LNCaP clone FGC (cell line): ENCODE results near the gene EEF1AKMT3.

ENCODE experiments used
- DNase-seq: peaks from one replicate; pipeline ENCODE4 v3.0.0-alpha.2; 2011; ENCODE audit warnings: low read depth
- H3K4me3 ChIP-seq: 2 replicates; pipeline ENCODE4 v1.5.1; 2011; ENCODE audit warnings: mild to moderate bottlenecking, low read depth, low read length, control low read depth
- TF ChIP-seq, protein P1 (sequence below): IDR thresholded peaks from 2 replicates; pipeline ENCODE4 v1.5.1; 2012; ENCODE audit warnings: mild to moderate bottlenecking; ENCODE audit not compliant: control insufficient read depth, insufficient read depth; ENCODE audit errors: extremely low read depth

Gene EEF1AKMT3

DNA sequence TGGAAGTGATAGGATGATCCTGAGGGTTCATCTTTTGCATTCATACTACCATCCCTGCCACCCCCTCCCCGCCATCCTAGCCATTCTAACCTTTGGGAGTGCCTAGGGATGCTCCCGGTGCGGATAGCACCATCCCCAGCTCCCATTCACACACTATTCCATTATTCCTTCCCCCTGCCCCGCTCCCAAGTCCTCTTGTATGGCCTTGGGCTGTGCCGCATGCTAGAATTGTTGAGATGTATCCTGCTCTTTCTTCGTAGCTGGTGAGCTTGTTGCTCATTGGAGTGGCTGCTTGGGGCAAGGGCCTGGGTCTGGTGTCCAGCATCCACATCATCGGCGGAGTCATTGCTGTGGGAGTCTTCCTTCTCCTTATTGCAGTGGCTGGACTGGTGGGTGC lies 26.9 kb upstream of the EEF1AKMT3 start:
- TF ChIP-seq, protein P1, sequence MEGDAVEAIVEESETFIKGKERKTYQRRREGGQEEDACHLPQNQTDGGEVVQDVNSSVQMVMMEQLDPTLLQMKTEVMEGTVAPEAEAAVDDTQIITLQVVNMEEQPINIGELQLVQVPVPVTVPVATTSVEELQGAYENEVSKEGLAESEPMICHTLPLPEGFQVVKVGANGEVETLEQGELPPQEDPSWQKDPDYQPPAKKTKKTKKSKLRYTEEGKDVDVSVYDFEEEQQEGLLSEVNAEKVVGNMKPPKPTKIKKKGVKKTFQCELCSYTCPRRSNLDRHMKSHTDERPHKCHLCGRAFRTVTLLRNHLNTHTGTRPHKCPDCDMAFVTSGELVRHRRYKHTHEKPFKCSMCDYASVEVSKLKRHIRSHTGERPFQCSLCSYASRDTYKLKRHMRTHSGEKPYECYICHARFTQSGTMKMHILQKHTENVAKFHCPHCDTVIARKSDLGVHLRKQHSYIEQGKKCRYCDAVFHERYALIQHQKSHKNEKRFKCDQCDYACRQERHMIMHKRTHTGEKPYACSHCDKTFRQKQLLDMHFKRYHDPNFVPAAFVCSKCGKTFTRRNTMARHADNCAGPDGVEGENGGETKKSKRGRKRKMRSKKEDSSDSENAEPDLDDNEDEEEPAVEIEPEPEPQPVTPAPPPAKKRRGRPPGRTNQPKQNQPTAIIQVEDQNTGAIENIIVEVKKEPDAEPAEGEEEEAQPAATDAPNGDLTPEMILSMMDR = no peak
- DNase-seq = no peak
- peak overlapping the region; percentile 71 for H3K4me3 ChIP-seq

- H3K4me3 ChIP-seq = peak overlapping the region; percentile 71
- no peak for DNase-seq
- TF ChIP-seq, protein P1 = no peak
Measured at GRCh38 chr12:57746025-57746424, 26.4 kb upstream of the EEF1AKMT3 start.

DNA sequence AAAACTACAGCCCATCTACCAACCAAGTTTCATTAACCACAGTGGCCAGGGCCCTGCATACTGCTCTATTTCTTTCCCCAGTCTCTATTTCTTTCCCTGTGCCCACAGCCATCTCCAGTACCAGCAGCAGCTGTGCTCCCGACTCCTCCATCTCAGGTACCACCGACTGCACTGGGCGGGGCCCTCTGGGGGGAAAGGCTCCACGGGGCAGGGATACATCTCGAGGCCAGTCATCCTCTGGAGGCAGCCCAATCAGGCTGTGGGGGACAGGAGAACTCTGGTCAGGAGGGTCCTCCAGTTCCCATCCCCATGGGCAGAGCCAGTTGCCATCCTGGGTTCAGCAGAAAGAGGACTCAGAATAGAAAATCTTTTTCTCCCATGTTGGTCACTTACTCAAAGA lies 23.4 kb upstream of the EEF1AKMT3 start:
- DNase-seq = no peak
- H3K4me3 ChIP-seq = no peak overlapping the region
- TF ChIP-seq, protein P1 = no peak

GRCh38 chr12:57750561-57751431 lies 21.6 kb upstream of the EEF1AKMT3 start:
- TF ChIP-seq, protein P1 = no peak
- no peak for DNase-seq
- H3K4me3 ChIP-seq = peak overlapping the region; percentile 98

- H3K4me3 ChIP-seq = peak overlapping the region; percentile 98
- no peak for DNase-seq
- TF ChIP-seq, protein P1 = no peak
Measured at GRCh38 chr12:57751432-57751787, 21.0 kb upstream of the EEF1AKMT3 start.

GRCh38 chr12:57751788-57752667 lies 20.4 kb upstream of the EEF1AKMT3 start, which contains the start of gene CDK4:
CDK4 (minus strand) TSS chr12:57752310; CDS start chr12:57751717, 593 bp downstream.
- TF ChIP-seq, protein P1 = no peak
- H3K4me3 ChIP-seq = peak within 1 kb of the TSS; percentile 98
- peak; percentile 99 for DNase-seq
